Esophagus muscularis mucosa (tissue), 4 donors: ENCODE results near the gene DSCAML1. TPM values are rescaled to one million over a fixed set of nuclear protein-coding genes. Genes with fewer than 3 reads are reported as not detected.

ENCODE experiments used
- DNase-seq: peaks from one replicate; pipeline ENCODE4 v3.0.0-alpha.2; 2017; ENCODE audit errors: extremely low spot score
- H3K27ac ChIP-seq, 4 donors: fragments of 200-600 bp; sonication (generic); replicated peaks in 1 of 4; 1 replicate in 3 of 4; 2 replicates in 1 of 4; pipeline ENCODE4 v1.5.1; 2016 to 2019; ENCODE audit warnings: mild to moderate bottlenecking in 1 of 4
- H3K27me3 ChIP-seq, 4 donors: fragments of 200-600 bp; sonication (generic); one replicate each; pipeline versions ENCODE4 v1.5.1 to v1.6.0; 2016 to 2019
- H3K36me3 ChIP-seq, 4 donors: fragments of 200-600 bp; sonication (generic); one replicate each; pipeline ENCODE4 v1.5.1; 2016 to 2019
- H3K4me1 ChIP-seq, 4 donors: fragments of 200-600 bp; sonication (generic); one replicate each; pipeline ENCODE4 v1.5.1; 2016 to 2019
- H3K4me3 ChIP-seq, 4 donors: fragments of 200-600 bp; sonication (generic); 1 replicate in 2 of 4; 2 replicates in 2 of 4; pipeline ENCODE4 v1.5.1; 2016 to 2019; ENCODE audit warnings: mild to moderate bottlenecking in 4 of 4, moderate library complexity in 1 of 4
- H3K9me3 ChIP-seq, 4 donors: fragments of 200-600 bp; sonication (generic); 1 replicate in 3 of 4; 2 replicates in 1 of 4; pipeline ENCODE4 v1.5.1; 2016 to 2019
- EP300 ChIP-seq: sonication (generic); formaldehyde crosslinking; IDR thresholded peaks from one replicate; pipeline ENCODE4 v1.6.1; 2017; ENCODE audit warnings: antibody characterized with exemption
- POLR2A ChIP-seq: fragments of 450-650 bp; IDR thresholded peaks from one replicate; pipeline ENCODE4 v1.6.1; 2017; ENCODE audit warnings: antibody characterized with exemption, moderate library complexity, mild to moderate bottlenecking, low read depth
- POLR2AphosphoS5 ChIP-seq, 2 donors: sonication (generic); formaldehyde crosslinking; IDR thresholded peaks; one replicate each; pipeline ENCODE4 v1.6.1; 2017; ENCODE audit warnings: antibody characterized with exemption in 2 of 2
- WGBS: methylation state at CpG from one replicate; pipeline ENCODE4 v1.1.5; 2018; 5-methylcytosine and 5-hydroxymethylcytosine counted together
- intact Hi-C: fragments of 100-400 bp; cut with DNase I; formaldehyde crosslinking; loops from one replicate; pipeline ENCODE4 v1.15.1; 2023
- total RNA-seq, 4 donors: library from RNA; depleted of rRNA; stranded (reverse); fragments of >200 nt; gene quantifications; one replicate each; pipeline versions ENCODE4 v1.1.0 to v1.2.1, GENCODE V29; 2016
- TF ChIP-seq, protein P1 (sequence below), 3 experiments: fragments of 200-600 bp in 2 of 3; fragments of 450-650 bp in 1 of 3; sonication (generic) in 2 of 3; IDR thresholded peaks; one replicate each; pipeline ENCODE4 v1.5.1; 2017 to 2019; ENCODE audit warnings: antibody characterized with exemption in 3 of 3, mild to moderate bottlenecking in 2 of 3, moderate library complexity in 1 of 3

Gene DSCAML1
- total RNA-seq, 4 donors from 2014 or later = 0.50 to 5.8 (median 1.2) TPM

DNA sequence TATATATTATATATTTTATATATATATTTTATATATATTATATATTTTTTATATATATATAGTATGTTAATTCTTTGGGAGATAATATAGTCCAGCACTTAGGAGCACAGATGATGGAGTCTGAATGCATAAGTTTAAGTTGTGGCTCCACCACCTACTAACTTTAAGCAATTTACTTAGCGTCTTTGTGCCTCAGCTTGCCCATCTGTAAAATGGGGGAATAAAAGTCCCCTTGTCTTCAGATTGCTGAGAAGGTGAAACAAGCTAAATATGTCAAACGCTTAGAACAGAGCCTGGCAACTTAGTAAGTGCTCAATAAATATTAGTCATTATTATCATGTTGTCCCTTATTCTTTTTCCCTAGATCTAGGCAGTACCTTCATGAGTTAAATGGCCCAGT lies 27.5 kb downstream of the DSCAML1 start:
- no peak for DNase-seq
- 92% methylated on average over 2 of the region's 2 CpGs for WGBS
- Histone ChIP-seq H3K4me3 (no peak overlapping the region), H3K4me1 (no peaks in the 10 kb centered on the region), H3K27me3 (peaks cover 0 to 4% (median 0%) of the 10 kb centered on the region in 4 donors), H3K36me3 (no peaks in the 10 kb centered on the region), H3K27ac (no peak overlapping the region), H3K9me3 (no peaks in the 10 kb centered on the region)
- TF ChIP-seq POLR2A = no peak
- TF ChIP-seq, protein P1, sequence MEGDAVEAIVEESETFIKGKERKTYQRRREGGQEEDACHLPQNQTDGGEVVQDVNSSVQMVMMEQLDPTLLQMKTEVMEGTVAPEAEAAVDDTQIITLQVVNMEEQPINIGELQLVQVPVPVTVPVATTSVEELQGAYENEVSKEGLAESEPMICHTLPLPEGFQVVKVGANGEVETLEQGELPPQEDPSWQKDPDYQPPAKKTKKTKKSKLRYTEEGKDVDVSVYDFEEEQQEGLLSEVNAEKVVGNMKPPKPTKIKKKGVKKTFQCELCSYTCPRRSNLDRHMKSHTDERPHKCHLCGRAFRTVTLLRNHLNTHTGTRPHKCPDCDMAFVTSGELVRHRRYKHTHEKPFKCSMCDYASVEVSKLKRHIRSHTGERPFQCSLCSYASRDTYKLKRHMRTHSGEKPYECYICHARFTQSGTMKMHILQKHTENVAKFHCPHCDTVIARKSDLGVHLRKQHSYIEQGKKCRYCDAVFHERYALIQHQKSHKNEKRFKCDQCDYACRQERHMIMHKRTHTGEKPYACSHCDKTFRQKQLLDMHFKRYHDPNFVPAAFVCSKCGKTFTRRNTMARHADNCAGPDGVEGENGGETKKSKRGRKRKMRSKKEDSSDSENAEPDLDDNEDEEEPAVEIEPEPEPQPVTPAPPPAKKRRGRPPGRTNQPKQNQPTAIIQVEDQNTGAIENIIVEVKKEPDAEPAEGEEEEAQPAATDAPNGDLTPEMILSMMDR (IDR thresholded peaks at IDR 0.05) = no peak
- no peak for TF ChIP-seq EP300
- no peak for TF ChIP-seq POLR2AphosphoS5 (IDR thresholded peaks at IDR 0.05)
- intact Hi-C loops = no loop called here

DNA sequence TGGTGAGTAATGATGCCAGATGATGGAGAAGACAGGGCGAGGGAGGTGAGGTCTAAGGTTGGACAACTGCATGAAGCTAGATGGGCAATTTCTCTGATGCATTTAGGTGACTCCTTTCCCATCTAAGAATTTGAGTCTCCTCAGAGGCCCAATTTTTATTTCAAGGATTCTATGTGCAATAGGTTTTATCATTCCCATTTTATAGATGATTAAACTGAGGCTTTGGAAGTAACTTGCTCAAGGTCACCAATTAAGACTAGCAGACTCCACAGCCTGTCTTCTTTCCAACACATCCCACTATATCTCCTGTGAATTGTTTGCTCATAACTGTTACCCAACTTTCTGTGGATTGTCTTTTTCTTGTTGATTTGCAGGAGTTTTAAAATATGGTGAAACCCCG lies 28.5 kb downstream of the DSCAML1 start:
- WGBS = 94% methylated on average over 2 of the region's 2 CpGs
- no peak overlapping the region for H3K27ac ChIP-seq
- no peaks in the 10 kb centered on the region for H3K4me1 ChIP-seq
- peaks cover 0 to 4% (median 0%) of the 10 kb centered on the region in 4 donors for H3K27me3 ChIP-seq
- TF ChIP-seq, protein P1 (IDR thresholded peaks at IDR 0.05) = no peak
- TF ChIP-seq POLR2A = no peak
- no peak for TF ChIP-seq POLR2AphosphoS5 (IDR thresholded peaks at IDR 0.05)
- TF ChIP-seq EP300 = no peak
- intact Hi-C loops = no loop called here
- no peaks in the 10 kb centered on the region for H3K9me3 ChIP-seq
- no peaks in the 10 kb centered on the region for H3K36me3 ChIP-seq
- no peak overlapping the region for H3K4me3 ChIP-seq
- DNase-seq = no peak

DNA sequence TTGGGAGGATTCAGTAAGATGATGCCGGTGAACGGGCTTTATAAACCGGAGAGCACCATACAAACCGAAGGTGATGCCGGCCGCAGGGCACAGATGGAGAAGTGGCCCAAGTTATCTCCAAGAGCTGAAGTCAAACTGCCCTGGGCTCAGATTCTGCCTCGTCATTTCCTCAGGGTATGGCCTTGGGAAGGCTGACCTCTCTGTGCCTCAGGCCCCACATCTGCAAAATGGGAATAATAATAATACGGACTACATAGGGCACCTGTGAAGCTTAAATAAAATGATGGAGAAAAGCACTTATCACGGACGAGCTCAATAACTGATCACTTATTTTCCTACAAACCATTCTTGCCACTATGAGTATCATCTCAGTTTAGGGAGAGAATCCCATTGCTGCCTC lies 29.9 kb downstream of the DSCAML1 start:
- TF ChIP-seq EP300 (no peak), POLR2A (no peak), POLR2AphosphoS5 (IDR thresholded peaks at IDR 0.05) (no peak)
- TF ChIP-seq, protein P1 (IDR thresholded peaks at IDR 0.05) = no peak
- no peak for DNase-seq
- peaks cover 0 to 4% (median 0%) of the 10 kb centered on the region in 4 donors for H3K27me3 ChIP-seq
- no peaks in the 10 kb centered on the region for H3K36me3 ChIP-seq
- WGBS = 88% methylated on average over 6 of the region's 10 CpGs
- H3K4me1 ChIP-seq = no peaks in the 10 kb centered on the region
- H3K9me3 ChIP-seq = no peaks in the 10 kb centered on the region
- no peak overlapping the region for H3K4me3 ChIP-seq
- H3K27ac ChIP-seq = no peak overlapping the region
- intact Hi-C loops = no loop called here

DNA sequence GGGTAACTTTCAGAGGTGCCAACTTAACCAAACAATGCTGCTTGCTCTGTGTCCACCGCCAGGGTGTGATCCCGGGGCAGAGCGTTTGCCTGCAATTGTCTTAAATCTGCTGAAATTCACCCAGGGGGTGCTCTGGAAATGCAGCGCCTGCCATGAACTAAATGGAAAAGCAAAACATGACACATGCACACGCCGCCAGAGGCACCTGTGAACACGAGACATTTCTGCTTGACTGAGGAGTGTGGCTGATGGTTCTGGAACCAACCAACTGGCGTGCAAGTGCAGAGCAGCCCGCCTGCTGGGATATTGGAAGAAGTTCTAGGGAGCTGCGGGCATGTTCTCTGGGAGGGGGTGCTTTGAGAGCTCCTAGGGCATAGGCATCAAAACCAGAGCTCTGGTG lies 30.4 kb downstream of the DSCAML1 start:
- DNase-seq = no peak
- H3K4me1 ChIP-seq = no peaks in the 10 kb centered on the region
- H3K4me3 ChIP-seq = no peak overlapping the region
- H3K36me3 ChIP-seq = no peaks in the 10 kb centered on the region
- peaks cover 0 to 4% (median 0%) of the 10 kb centered on the region in 4 donors for H3K27me3 ChIP-seq
- no peak for TF ChIP-seq POLR2A
- TF ChIP-seq, protein P1 (IDR thresholded peaks at IDR 0.05) = no peak
- TF ChIP-seq POLR2AphosphoS5 (IDR thresholded peaks at IDR 0.05) = no peak
- TF ChIP-seq EP300 = no peak
- no peak overlapping the region for H3K27ac ChIP-seq
- intact Hi-C loops = no loop called here
- no peaks in the 10 kb centered on the region for H3K9me3 ChIP-seq
- 94% methylated on average over 8 of the region's 10 CpGs for whole genome bisulfite sequencing

DNA sequence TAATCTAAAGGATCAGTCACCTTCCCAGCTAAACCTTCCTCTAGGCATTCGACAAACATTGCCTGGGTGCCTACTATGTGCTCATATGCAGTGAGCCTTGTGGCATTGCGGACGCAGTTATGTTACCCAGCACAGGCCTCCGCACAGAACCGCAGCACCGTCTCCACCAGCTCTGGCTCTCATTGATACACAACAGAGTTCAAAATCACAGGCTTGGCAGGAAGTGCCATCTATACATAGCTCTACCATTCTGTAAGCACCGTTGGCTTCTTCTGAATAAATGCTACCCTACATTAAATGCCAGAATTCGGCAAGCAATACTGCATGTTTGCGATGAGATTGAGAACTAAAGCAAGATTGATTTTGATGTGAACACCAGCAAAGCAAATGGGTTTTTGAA lies 31.0 kb downstream of the DSCAML1 start:
- DNase-seq = no peak
- 91% methylated on average over 9 of the region's 9 CpGs for WGBS
- Histone ChIP-seq H3K9me3 (no peaks in the 10 kb centered on the region), H3K27me3 (peaks cover 0 to 4% (median 0%) of the 10 kb centered on the region in 4 donors), H3K4me3 (no peak overlapping the region), H3K4me1 (no peaks in the 10 kb centered on the region), H3K27ac (no peak overlapping the region), H3K36me3 (no peaks in the 10 kb centered on the region)
- no peak for TF ChIP-seq POLR2A
- TF ChIP-seq, protein P1 (IDR thresholded peaks at IDR 0.05) = no peak
- TF ChIP-seq EP300 = no peak
- TF ChIP-seq POLR2AphosphoS5 (IDR thresholded peaks at IDR 0.05) = no peak
- intact Hi-C loops = no loop called here
